Peyer's patch (tissue), 4 donors: ENCODE data around the gene SLC6A8. TPM values are rescaled to one million over a fixed set of nuclear protein-coding genes. Genes with fewer than 3 reads are reported as not detected.
"Not testable (repeated sequence)": the region's sequence is repeated elsewhere in the genome, so short reads cannot be mapped to it uniquely, and the experiment has no call there.

Source experiments
- DNase-seq, 3 donors: peaks; one replicate each; pipeline ENCODE4 v3.0.0-alpha.2; 2017 to 2019
- H3K27ac ChIP-seq, 4 donors: fragments of 200-600 bp; sonication (generic); one replicate each; pipeline ENCODE4 v1.5.1; 2016 to 2019
- H3K27me3 ChIP-seq, 2 donors: fragments of 200-600 bp; sonication (generic); one replicate each; pipeline ENCODE4 v1.5.1; 2019
- H3K36me3 ChIP-seq, 3 donors: fragments of 200-600 bp; sonication (generic); one replicate each; pipeline ENCODE4 v1.5.1; 2016 to 2019
- H3K4me1 ChIP-seq, 4 donors: fragments of 200-600 bp; sonication (generic); one replicate each; pipeline ENCODE4 v1.5.1; 2016 to 2019
- H3K4me3 ChIP-seq, 4 donors: fragments of 200-600 bp; sonication (generic); 1 replicate in 3 of 4; 2 replicates in 1 of 4; pipeline ENCODE4 v1.5.1; 2016 to 2019; ENCODE audit warnings: mild to moderate bottlenecking in 1 of 4
- H3K9me3 ChIP-seq, 4 donors: fragments of 200-600 bp; sonication (generic); one replicate each; pipeline ENCODE4 v1.5.1; 2016 to 2019; ENCODE audit warnings: mild to moderate bottlenecking in 1 of 4
- POLR2A ChIP-seq, 2 donors: fragments of 450-650 bp; IDR thresholded peaks; one replicate each; pipeline ENCODE4 v1.5.1; 2017; ENCODE audit warnings: antibody characterized with exemption in 2 of 2, mild to moderate bottlenecking in 2 of 2, moderate library complexity in 2 of 2
- total RNA-seq, 4 donors: library from RNA; depleted of rRNA; stranded (reverse); fragments of >200 nt; gene quantifications; one replicate each; pipeline ENCODE4 v1.1.0, GENCODE V29; 2016
- TF ChIP-seq, protein P1 (sequence below), 6 experiments: fragments of 450-650 bp in 4 of 6; fragments of 200-600 bp in 2 of 6; sonication (generic) in 1 of 6; IDR thresholded peaks; one replicate each; pipeline ENCODE4 v1.5.1; 2017 to 2019; ENCODE audit warnings: antibody characterized with exemption in 6 of 6, mild to moderate bottlenecking in 3 of 6, moderate library complexity in 1 of 6

SLC6A8 gene
- total RNA-seq, 4 donors from 2014 or later: 36.3 to 562 (median 146) TPM

DNA sequence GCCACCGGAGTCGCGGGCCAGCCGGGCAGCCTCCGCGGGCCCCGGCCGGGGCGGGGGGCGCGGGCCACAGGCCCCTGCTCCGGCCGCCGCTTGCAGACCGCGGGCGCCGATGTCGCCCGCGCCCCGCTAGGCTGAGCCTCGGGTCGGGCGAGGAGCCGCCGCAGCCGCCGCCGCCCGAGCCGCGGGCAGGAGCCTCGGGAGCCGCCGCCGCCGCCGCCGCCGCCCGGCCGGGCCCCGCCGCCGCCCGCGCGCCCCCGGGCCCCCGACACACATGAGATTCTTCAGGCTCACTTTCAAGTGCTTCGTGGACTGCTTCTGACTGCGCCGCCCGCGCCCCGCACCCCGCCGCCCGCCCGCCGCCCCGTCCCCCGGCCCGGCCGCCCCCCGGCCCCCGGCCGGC is 345 bp downstream of the SLC6A8 start:
- Histone ChIP-seq H3K4me1 (peaks cover 0 to 6% (median 0%) of the 10 kb centered on the region in 4 donors), H3K36me3 (no peaks in the 10 kb centered on the region), H3K4me3 (peak overlapping the region in 2 of 4 donors; percentile 41 to 58), H3K9me3 (no peaks in the 10 kb centered on the region), H3K27ac (peak overlapping the region in 1 of 4 donors; percentile 46), H3K27me3 (no peaks in the 10 kb centered on the region)
- no peak for DNase-seq
- TF ChIP-seq, protein P1, sequence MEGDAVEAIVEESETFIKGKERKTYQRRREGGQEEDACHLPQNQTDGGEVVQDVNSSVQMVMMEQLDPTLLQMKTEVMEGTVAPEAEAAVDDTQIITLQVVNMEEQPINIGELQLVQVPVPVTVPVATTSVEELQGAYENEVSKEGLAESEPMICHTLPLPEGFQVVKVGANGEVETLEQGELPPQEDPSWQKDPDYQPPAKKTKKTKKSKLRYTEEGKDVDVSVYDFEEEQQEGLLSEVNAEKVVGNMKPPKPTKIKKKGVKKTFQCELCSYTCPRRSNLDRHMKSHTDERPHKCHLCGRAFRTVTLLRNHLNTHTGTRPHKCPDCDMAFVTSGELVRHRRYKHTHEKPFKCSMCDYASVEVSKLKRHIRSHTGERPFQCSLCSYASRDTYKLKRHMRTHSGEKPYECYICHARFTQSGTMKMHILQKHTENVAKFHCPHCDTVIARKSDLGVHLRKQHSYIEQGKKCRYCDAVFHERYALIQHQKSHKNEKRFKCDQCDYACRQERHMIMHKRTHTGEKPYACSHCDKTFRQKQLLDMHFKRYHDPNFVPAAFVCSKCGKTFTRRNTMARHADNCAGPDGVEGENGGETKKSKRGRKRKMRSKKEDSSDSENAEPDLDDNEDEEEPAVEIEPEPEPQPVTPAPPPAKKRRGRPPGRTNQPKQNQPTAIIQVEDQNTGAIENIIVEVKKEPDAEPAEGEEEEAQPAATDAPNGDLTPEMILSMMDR (IDR thresholded peaks at IDR 0.05): no peak
- no peak for TF ChIP-seq POLR2A (IDR thresholded peaks at IDR 0.05)

DNA sequence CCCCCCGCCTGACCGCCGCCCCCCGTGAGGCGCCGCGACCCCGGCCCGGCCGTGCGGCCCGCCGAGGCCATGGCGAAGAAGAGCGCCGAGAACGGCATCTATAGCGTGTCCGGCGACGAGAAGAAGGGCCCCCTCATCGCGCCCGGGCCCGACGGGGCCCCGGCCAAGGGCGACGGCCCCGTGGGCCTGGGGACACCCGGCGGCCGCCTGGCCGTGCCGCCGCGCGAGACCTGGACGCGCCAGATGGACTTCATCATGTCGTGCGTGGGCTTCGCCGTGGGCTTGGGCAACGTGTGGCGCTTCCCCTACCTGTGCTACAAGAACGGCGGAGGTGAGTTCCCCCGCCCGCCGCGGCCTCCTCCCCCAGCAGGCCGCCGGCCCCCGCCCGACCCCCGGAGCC is 780 bp downstream of the SLC6A8 start:
- Histone ChIP-seq H3K4me1 (peaks cover 0 to 6% (median 0%) of the 10 kb centered on the region in 4 donors), H3K9me3 (no peaks in the 10 kb centered on the region), H3K4me3 (peak overlapping the region; percentile 30 to 60 (median 48)), H3K27ac (peak overlapping the region in 2 of 4 donors; percentile 43 to 65), H3K36me3 (no peaks in the 10 kb centered on the region), H3K27me3 (no peaks in the 10 kb centered on the region)
- DNase-seq: peak in 1 of 3 donors; percentile 48
- TF ChIP-seq, protein P1 (IDR thresholded peaks at IDR 0.05): no peak
- no peak for TF ChIP-seq POLR2A (IDR thresholded peaks at IDR 0.05)

DNA sequence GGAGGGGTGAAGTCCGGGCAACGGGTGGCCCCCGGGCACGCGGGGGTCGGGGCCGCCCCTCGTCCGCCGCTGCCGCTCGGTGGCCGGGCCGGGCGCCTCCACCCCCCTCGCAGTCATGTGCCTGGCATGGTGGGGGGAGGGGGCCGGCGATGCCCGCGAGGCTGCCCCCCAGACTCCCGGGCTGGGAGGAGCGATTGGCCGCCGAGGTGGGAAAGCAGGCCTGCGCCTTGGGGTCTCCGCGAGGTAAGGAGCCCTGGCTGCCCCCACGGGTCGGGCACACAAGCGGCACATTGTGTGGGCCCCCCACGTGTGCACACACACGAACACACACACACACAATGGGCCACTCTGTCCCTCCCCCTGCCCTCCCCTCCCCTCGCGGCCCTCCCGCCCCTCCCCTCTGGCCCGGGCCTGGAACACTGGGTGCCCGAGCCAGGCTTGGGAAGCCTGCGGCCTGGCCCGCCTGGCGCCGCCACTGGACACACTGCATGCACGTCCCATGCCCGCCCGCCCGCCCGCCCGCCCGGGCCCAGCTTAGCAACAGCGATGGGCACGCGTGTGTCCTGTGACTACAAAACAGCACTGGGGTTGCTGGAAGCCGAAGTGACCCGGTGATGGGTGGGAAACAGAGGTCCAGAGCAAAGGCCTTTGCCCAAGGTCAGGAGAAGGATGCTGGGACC is 1.3 kb downstream of the SLC6A8 start:
- Histone ChIP-seq H3K27ac (peak overlapping the region in 2 of 4 donors; percentile 43 to 65), H3K9me3 (no peaks in the 10 kb centered on the region), H3K36me3 (no peaks in the 10 kb centered on the region), H3K27me3 (no peaks in the 10 kb centered on the region), H3K4me3 (peak overlapping the region; percentile 30 to 60 (median 48)), H3K4me1 (peaks cover 0 to 6% (median 0%) of the 10 kb centered on the region in 4 donors)
- DNase-seq: peak in 1 of 3 donors; percentile 43
- no peak for TF ChIP-seq POLR2A (IDR thresholded peaks at IDR 0.05)
- TF ChIP-seq, protein P1 (IDR thresholded peaks at IDR 0.05): no peak

DNA sequence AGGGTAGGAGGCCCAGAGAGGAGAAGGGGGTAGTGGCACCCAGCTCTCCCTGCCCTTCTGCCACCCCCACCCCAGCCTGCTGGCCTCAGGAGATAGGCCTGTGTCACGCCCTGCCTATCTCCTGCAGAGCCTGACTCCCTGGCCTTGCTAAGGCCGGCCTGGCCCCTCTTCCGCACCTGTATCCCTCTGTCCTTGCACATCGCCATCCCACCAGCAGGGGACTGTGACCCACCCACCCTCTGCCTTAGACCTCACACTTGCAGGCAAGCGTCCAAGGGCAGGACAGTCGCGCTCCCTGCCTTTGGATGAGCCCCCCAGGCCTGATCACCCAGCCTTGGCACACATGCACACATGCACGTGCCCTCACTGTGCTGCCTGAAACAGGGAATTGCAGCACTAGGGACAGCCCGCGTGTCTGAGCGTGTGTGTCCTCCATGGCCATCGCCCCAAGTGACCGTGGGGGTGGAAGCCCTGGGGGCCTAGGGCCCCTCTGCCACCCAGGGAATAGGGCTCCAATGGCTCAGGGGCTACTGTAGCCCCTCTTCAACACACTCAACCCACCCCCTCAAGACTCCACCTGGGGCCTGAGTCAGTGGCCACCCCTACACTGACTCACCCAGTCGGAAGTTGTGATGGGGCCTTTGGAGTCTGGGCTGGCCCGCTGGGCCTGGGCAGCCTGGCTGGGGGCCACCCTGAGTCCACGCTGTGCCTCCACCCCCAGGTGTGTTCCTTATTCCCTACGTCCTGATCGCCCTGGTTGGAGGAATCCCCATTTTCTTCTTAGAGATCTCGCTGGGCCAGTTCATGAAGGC is 2.1 kb downstream of the SLC6A8 start:
- H3K27ac ChIP-seq: peak overlapping the region in 2 of 4 donors; percentile 13 to 65
- DNase-seq: peak in 1 of 3 donors; percentile 43
- H3K4me1 ChIP-seq: peaks cover 0 to 6% (median 0%) of the 10 kb centered on the region in 4 donors
- TF ChIP-seq, protein P1 (IDR thresholded peaks at IDR 0.05): no peak
- TF ChIP-seq POLR2A (IDR thresholded peaks at IDR 0.05): no peak
- no peaks in the 10 kb centered on the region for H3K27me3 ChIP-seq
- no peaks in the 10 kb centered on the region for H3K9me3 ChIP-seq
- peak overlapping the region in 2 of 4 donors; percentile 58 to 60 for H3K4me3 ChIP-seq
- no peaks in the 10 kb centered on the region for H3K36me3 ChIP-seq

DNA sequence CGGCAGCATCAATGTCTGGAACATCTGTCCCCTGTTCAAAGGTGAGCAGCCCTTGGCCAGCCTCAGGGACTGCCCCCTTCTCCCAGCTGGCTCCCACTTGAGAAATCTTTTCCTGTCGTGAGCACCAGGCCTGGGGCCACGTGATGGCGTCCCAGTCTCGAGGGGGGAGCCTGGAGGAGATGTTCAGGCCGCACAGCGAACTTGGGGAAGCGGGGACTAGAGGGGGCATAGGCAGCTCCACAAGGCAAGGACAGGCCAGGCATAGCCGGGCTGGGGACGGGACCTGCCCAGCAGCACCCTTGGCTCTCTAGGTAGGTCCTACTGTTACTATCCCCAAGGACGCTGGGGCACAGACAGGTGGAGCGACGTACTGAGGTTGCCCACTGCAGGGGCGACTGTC is 2.7 kb downstream of the SLC6A8 start:
- peaks cover 0 to 6% (median 0%) of the 10 kb centered on the region in 4 donors for H3K4me1 ChIP-seq
- no peak for TF ChIP-seq POLR2A (IDR thresholded peaks at IDR 0.05)
- TF ChIP-seq, protein P1 (IDR thresholded peaks at IDR 0.05): no peak
- H3K27me3 ChIP-seq: no peaks in the 10 kb centered on the region
- no peaks in the 10 kb centered on the region for H3K36me3 ChIP-seq
- H3K9me3 ChIP-seq: no peaks in the 10 kb centered on the region
- DNase-seq: peak in 1 of 3 donors; percentile 41
- H3K4me3 ChIP-seq: peak overlapping the region in 2 of 4 donors; percentile 58 to 60
- peak overlapping the region in 1 of 4 donors; percentile 65 for H3K27ac ChIP-seq

DNA sequence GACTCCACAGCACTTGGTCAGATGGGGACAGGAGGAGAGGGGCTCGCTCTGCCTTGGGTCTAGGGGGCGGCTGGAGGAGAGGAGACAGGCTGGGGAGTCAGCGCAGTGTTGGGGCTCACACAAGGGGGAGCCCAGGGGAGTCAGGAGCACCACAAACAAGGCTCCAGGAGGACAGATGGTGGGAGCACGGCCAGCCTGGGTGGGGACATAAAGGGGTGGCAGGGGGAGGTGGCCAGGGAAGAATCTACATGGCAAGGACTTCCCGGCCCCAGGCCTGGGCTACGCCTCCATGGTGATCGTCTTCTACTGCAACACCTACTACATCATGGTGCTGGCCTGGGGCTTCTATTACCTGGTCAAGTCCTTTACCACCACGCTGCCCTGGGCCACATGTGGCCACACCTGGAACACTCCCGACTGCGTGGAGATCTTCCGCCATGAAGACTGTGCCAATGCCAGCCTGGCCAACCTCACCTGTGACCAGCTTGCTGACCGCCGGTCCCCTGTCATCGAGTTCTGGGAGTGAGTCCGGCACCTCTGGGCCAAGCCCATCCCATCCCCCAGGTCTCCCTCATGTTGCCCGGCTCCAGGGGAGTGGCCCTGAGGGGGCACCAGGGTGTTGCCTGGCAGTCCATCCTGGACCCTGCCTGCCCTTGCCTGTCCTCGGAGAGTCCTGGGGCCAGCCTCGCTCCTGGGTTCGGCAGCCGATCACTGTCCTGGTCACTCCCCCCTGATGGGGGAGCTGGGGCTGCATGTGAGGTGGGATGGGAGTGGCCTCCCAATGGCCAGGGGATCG is 3.5 kb downstream of the SLC6A8 start:
- not testable (repeated sequence) for H3K36me3 ChIP-seq, H3K9me3 ChIP-seq, H3K27me3 ChIP-seq, H3K4me1 ChIP-seq
- peak in 1 of 3 donors; percentile 31 for DNase-seq
- H3K27ac ChIP-seq: peak overlapping the region in 1 of 4 donors; percentile 12
- peak overlapping the region in 1 of 4 donors; percentile 60 for H3K4me3 ChIP-seq
